Measurements from ENCODE around the gene MCHR1. TPM values are rescaled to one million over a fixed set of nuclear protein-coding genes. Genes with fewer than 3 reads are reported as not detected.

MCHR1 gene
- total RNA-seq, 1 donor from 2014 or later: 0.19 TPM

DNA sequence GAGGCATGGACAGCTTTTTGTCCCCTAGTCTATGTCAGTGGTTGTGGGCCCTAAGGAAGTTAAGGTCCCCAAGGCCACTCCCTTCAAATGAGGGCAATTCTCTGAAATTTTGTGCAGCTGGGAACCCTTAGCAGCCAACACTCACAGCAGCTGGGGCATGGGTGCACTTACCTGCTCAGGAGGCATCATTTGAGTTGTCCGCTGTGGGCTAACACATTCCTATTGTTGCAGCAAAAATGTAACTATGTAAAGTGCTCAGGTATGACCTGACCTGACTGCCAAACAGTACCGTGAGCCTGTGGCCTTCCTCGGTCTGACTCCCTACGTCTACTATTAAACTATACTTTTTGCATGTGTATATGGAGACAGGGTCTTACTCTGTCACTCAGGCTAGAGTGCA is 37.0 kb upstream of the MCHR1 start:
- H3K27ac Mint-ChIP-seq: no peak overlapping the region
- H3K9me3 Mint-ChIP-seq (ENCODE audit: low read depth): no peaks in the 10 kb centered on the region
- H3K27me3 Mint-ChIP-seq: no peaks in the 10 kb centered on the region
- H3K4me3 Mint-ChIP-seq (ENCODE audit: low read depth): no peak overlapping the region
- DNase-seq (ENCODE audit: low spot score, unreplicated experiment): no peak
- peaks cover 12% of the 10 kb centered on the region for H3K4me1 Mint-ChIP-seq (ENCODE audit: low read depth)
- TF ChIP-seq CTCF (IDR thresholded peaks at IDR 0.05; ENCODE audit: unreplicated experiment): no peak
- H3K36me3 Mint-ChIP-seq (ENCODE audit: insufficient read depth): peaks cover 1% of the 10 kb centered on the region

GRCh38 chr22:40645579-40646197 is 33.6 kb upstream of the MCHR1 start:
- Mint-ChIP-seq H3K27ac (no peak overlapping the region), H3K9me3 (ENCODE audit: low read depth) (no peaks in the 10 kb centered on the region), H3K27me3 (no peaks in the 10 kb centered on the region), H3K4me1 (ENCODE audit: low read depth) (peaks cover 12% of the 10 kb centered on the region), H3K4me3 (ENCODE audit: low read depth) (no peak overlapping the region), H3K36me3 (ENCODE audit: insufficient read depth) (no peaks in the 10 kb centered on the region)
- TF ChIP-seq CTCF (IDR thresholded peaks at IDR 0.05; ENCODE audit: unreplicated experiment): no peak
- no peak for DNase-seq (ENCODE audit: low spot score, unreplicated experiment)

DNA sequence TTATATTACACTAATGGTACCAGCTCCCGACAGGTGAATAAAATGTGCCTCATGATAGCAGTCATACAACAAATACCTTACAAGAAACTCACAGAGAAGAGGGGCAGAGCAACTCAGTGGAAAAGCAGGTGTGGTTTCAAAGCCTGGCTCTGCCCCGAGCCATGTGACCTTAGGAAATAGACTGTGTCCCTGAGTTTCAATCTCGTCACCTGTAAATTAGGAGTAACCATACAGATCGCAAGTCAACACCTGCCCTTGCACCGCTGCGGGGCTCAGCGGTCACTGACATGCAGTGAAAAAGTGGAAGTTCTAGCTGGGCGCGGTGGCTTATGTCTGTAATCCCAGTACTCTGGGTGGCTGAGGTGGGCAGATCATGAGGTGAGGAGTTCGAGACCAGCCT is 30.9 kb upstream of the MCHR1 start:
- Mint-ChIP-seq H3K4me1 (ENCODE audit: low read depth) (peaks cover 14% of the 10 kb centered on the region), H3K27ac (no peak overlapping the region), H3K36me3 (ENCODE audit: insufficient read depth) (no peaks in the 10 kb centered on the region), H3K27me3 (no peaks in the 10 kb centered on the region), H3K4me3 (ENCODE audit: low read depth) (no peak overlapping the region), H3K9me3 (ENCODE audit: low read depth) (no peaks in the 10 kb centered on the region)
- no peak for TF ChIP-seq CTCF (IDR thresholded peaks at IDR 0.05; ENCODE audit: unreplicated experiment)
- DNase-seq (ENCODE audit: low spot score, unreplicated experiment): no peak

DNA sequence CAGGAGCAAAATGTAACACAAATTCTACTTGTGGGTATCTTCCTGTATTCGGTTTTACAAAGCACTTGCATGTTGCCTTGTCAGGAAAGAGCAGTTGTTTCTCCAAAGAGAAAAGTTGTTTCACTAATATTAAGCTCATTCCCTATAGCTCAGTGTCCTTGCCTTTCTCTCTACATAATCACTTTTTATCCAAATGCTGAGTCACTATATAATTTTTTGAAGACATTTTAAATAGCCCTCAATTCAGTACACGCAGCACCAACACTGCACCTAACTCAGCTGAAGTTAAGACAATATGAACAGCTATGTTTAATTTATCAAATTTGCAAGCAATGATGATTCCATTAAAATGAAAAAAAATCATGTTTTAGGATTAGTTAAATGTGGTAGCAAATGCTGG is 28.2 kb upstream of the MCHR1 start:
- no peaks in the 10 kb centered on the region for H3K27me3 Mint-ChIP-seq
- no peaks in the 10 kb centered on the region for H3K36me3 Mint-ChIP-seq (ENCODE audit: insufficient read depth)
- peak overlapping the region; percentile 95 for H3K27ac Mint-ChIP-seq
- H3K4me3 Mint-ChIP-seq (ENCODE audit: low read depth): no peak overlapping the region
- TF ChIP-seq CTCF (IDR thresholded peaks at IDR 0.05; ENCODE audit: unreplicated experiment): no peak
- peaks cover 11% of the 10 kb centered on the region for H3K4me1 Mint-ChIP-seq (ENCODE audit: low read depth)
- no peaks in the 10 kb centered on the region for H3K9me3 Mint-ChIP-seq (ENCODE audit: low read depth)
- no peak for DNase-seq (ENCODE audit: low spot score, unreplicated experiment)

DNA sequence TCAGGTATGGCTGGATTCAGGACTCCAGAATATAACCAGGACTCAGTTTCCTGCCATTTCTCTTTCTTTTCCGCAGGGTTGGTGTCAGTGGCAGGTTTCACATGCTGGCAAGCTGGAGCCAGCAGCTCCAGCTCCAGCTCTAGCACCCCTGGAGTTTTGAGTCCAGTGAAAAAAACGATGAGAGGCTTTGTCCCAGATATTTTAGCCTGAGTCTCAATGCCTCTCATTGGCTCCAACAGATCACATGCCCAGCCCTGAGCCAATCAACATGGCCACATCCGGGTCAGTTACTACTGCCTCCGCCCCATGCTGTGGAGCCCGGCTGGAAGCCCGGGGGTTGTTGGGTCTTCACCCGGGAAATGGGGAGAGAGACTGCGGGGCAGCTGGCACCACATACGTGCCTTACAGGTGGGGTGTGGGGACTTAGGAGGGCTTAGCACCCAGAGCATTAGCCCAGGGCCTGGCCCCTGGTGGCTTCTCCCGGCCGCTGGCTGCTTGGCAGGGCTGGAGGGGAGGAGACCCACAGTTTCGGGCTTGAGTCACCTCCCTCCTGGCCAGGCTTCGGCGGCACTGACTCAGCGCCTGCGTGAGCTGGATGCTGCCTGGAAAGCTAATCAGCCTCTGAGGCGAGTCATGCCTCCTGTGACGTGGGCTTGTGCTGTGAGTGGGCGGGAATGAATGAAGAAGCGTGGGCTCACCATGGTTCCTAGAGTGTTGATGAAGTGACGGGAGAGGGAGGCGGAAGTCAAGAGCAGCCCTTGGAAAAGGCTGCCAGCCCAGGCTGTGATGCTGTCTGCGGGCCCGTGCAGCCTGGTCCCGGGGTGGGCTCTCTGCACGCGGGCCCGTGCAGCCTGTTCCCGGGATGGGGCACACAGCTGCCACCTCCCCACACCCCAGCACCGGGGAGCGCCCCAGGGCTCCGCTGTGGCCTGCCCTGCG is 27.5 kb upstream of the MCHR1 start:
- H3K27me3 Mint-ChIP-seq: no peaks in the 10 kb centered on the region
- no peak for TF ChIP-seq CTCF (IDR thresholded peaks at IDR 0.05; ENCODE audit: unreplicated experiment)
- peaks cover 10% of the 10 kb centered on the region for H3K4me1 Mint-ChIP-seq (ENCODE audit: low read depth)
- no peaks in the 10 kb centered on the region for H3K36me3 Mint-ChIP-seq (ENCODE audit: insufficient read depth)
- no peaks in the 10 kb centered on the region for H3K9me3 Mint-ChIP-seq (ENCODE audit: low read depth)
- H3K27ac Mint-ChIP-seq: peak overlapping the region; percentile 95
- DNase-seq (ENCODE audit: low spot score, unreplicated experiment): peak; percentile 44
- H3K4me3 Mint-ChIP-seq (ENCODE audit: low read depth): peak overlapping the region; percentile 79

Measured in progenitor cell of endocrine pancreas (in vitro differentiated cells).